GM19372 (cell line): ENCODE measurements around the gene RPL26.

Source experiments
- ATAC-seq: cut with Tn5 transposase; IDR thresholded peaks from one replicate; pipeline ENCODE4 v1.9.1; 2021; ENCODE audit warnings: mild to moderate bottlenecking, low read depth, moderate library complexity; ENCODE audit not compliant: unreplicated experiment

The RPL26 gene

DNA sequence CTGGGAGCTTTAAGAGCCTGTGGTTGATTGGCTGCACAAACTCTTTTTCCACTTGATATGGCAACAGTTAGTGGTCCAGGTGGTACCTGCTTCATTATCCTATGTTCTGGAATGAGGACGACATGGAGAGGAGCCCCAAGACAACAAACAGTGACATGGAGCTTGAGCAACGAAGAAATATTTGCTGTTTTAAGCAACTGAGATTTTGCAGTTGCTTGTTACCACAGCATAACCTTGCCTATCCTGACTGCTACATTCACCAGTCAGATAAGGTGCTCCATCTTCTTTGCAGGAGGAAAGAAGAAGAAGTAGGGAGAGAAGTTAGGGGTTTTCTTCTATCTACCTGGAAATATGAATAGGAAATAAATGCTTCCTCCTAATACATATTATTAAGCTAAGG lies 50.9 kb downstream of the RPL26 start:
- no peak for ATAC-seq
